Endothelial cell of umbilical vein (primary cell): ENCODE results near the gene ZNF628. TPM values are rescaled to one million over a fixed set of nuclear protein-coding genes. Genes with fewer than 3 reads are reported as not detected.

ENCODE experiments used
- BruUV-seq: library from RNA; stranded (reverse); fragments of 400-500 nt; replicated peaks from 2 replicates; lab custom pipeline; 2021; lab: Mats Ljungman, UMichigan
- CTCF ChIA-PET: fragments of 300-600, 350-600 bp; sonication (Branson Sonifier 250); formaldehyde crosslinking; loops from one replicate; lab custom pipeline; 2021; ENCODE audit warnings: antibody characterized with exemption, inconsistent platforms; lab: Charles Lee
- POLR2A ChIA-PET: fragments of 300-600, 350-600 bp; sonication (Branson Sonifier 250); formaldehyde crosslinking; loops from one replicate; lab custom pipeline; 2021; ENCODE audit warnings: antibody characterized with exemption, inconsistent platforms; lab: Charles Lee
- DNase-seq: peaks from one replicate; pipeline ENCODE4 v3.0.0-alpha.2; 2011; ENCODE audit warnings: low read depth, low spot score
- FAIRE-seq: peaks from 2 replicates; lab custom pipeline; 2011; peaks lifted over from hg19 to GRCh38; lab: Jason Lieb, UNC
- H2AFZ ChIP-seq: 2 replicates; pipeline ENCODE4 v1.6.0; 2012; ENCODE audit warnings: low read depth, low read length, control low read depth, inconsistent platforms
- H3K27ac ChIP-seq: 2 replicates; pipeline ENCODE4 v1.5.1; 2011; ENCODE audit warnings: low read depth, mild to moderate bottlenecking, control low read depth, low read length, moderate library complexity; ENCODE audit not compliant: insufficient read depth
- H3K27me3 ChIP-seq, 2 experiments: 2 replicates each; pipeline versions ENCODE4 v1.6.0 to v1.6.1; 2011; ENCODE audit warnings: low read length in 2 of 2, mixed read lengths in 1 of 2; ENCODE audit not compliant: control insufficient read depth in 2 of 2, insufficient read depth in 2 of 2
- H3K36me3 ChIP-seq, 2 experiments: 2 replicates in 1 of 2; 3 replicates in 1 of 2; pipeline ENCODE4 v1.5.1; 2011; ENCODE audit warnings: low read length in 2 of 2, mild to moderate bottlenecking in 1 of 2, moderate library complexity in 1 of 2; ENCODE audit not compliant: control insufficient read depth in 2 of 2, insufficient read depth in 2 of 2; ENCODE audit errors: extremely low read depth in 1 of 2
- H3K4me1 ChIP-seq: 3 replicates; pipeline ENCODE4 v1.5.1; 2011; ENCODE audit warnings: mild to moderate bottlenecking, low read length; ENCODE audit not compliant: control insufficient read depth, insufficient read depth; ENCODE audit errors: extremely low read depth
- H3K4me2 ChIP-seq: 2 replicates; pipeline ENCODE4 v1.6.1; 2011; ENCODE audit warnings: low read length, control low read depth, mixed read lengths; ENCODE audit not compliant: insufficient read depth
- H3K4me3 ChIP-seq, 3 experiments: fragments of 200-600 bp in 1 of 3; sonication (generic), shearing (Covaris generic) in 1 of 3; replicated peaks in 1 of 3; 2 replicates each; pipeline ENCODE4 v1.5.1; 2011 to 2016; ENCODE audit warnings: control low read depth in 3 of 3, low read length in 3 of 3, mild to moderate bottlenecking in 2 of 3, inconsistent platforms in 1 of 3, low read depth in 1 of 3, moderate library complexity in 1 of 3; ENCODE audit not compliant: insufficient read depth in 1 of 3
- H3K79me2 ChIP-seq: 2 replicates; pipeline ENCODE4 v1.6.0; 2012; ENCODE audit warnings: low read length, inconsistent platforms; ENCODE audit not compliant: control insufficient read depth, insufficient read depth
- H3K9ac ChIP-seq: replicated peaks from 2 replicates; pipeline ENCODE3; 2011; ENCODE audit warnings: low read length, control low read depth; ENCODE audit not compliant: insufficient read depth; ENCODE audit errors: extremely low read depth
- H3K9me1 ChIP-seq: replicated peaks from 3 replicates; pipeline ENCODE4 v1.6.0; 2011; ENCODE audit warnings: mild to moderate bottlenecking, low read length; ENCODE audit not compliant: control insufficient read depth, insufficient read depth; ENCODE audit errors: extremely low read depth
- H3K9me3 ChIP-seq: replicated peaks from 2 replicates; pipeline ENCODE4 v1.5.1; 2012; ENCODE audit warnings: low read length, inconsistent platforms; ENCODE audit not compliant: control insufficient read depth, insufficient read depth
- H4K20me1 ChIP-seq: replicated peaks from 2 replicates; pipeline ENCODE3; 2011; ENCODE audit warnings: mild to moderate bottlenecking, low read length; ENCODE audit not compliant: control insufficient read depth, insufficient read depth; ENCODE audit errors: extremely low read depth
- EZH2 ChIP-seq: IDR thresholded peaks from 2 replicates; pipeline ENCODE4 v1.6.1; 2012; ENCODE audit warnings: borderline replicate concordance, low read depth, mild to moderate bottlenecking, moderate library complexity, low read length, inconsistent platforms; ENCODE audit not compliant: severe bottlenecking
- FOS ChIP-seq: IDR thresholded peaks from 2 replicates; pipeline ENCODE4 v1.6.1; 2011; ENCODE audit warnings: mild to moderate bottlenecking, low read length, moderate library complexity, borderline replicate concordance; ENCODE audit not compliant: insufficient read depth
- GATA2 ChIP-seq: IDR thresholded peaks from 2 replicates; pipeline ENCODE4 v1.7.0; 2011; ENCODE audit warnings: low read depth, mild to moderate bottlenecking, moderate library complexity, mixed read lengths, low read length; ENCODE audit not compliant: insufficient read length, insufficient read depth
- JUN ChIP-seq: IDR thresholded peaks from 2 replicates; pipeline ENCODE4 v1.6.1; 2011; ENCODE audit warnings: borderline replicate concordance, low read depth; ENCODE audit not compliant: insufficient read length, insufficient read depth
- MAX ChIP-seq: IDR thresholded peaks from 2 replicates; pipeline ENCODE4 v1.6.1; 2011; ENCODE audit not compliant: insufficient read depth, insufficient read length
- MYC ChIP-seq: IDR thresholded peaks from one replicate; pipeline ENCODE4 v1.6.1; 2011; ENCODE audit warnings: mild to moderate bottlenecking, low read depth, low read length
- POLR2A ChIP-seq: IDR thresholded peaks from 2 replicates; pipeline ENCODE4 v1.6.1; 2012; ENCODE audit warnings: low read depth, mild to moderate bottlenecking, control low read depth, low read length
- POLR2AphosphoS5 ChIP-seq: IDR thresholded peaks from 2 replicates; pipeline ENCODE4 v1.6.1; 2012; ENCODE audit warnings: low read depth, mild to moderate bottlenecking, control low read depth, low read length, moderate library complexity; ENCODE audit not compliant: insufficient read depth
- dilution Hi-C: fragments of 300-500 bp; cut with MboI; formaldehyde crosslinking; loops from one replicate; pipeline ENCODE4 v1.15.0; 2019; ENCODE audit warnings: low sequenced_read_pairs; ENCODE audit not compliant: extremely low pct_ligation_motif_present
- intact Hi-C: fragments of 100-400 bp; cut with micrococcal nuclease; formaldehyde crosslinking; loops from one replicate; pipeline ENCODE4 v1.10.0; 2022
- polyA plus RNA-seq, 4 experiments: library from polyadenylated mRNA; depleted of rRNA in 3 of 4; stranded (reverse) in 3 of 4; unstranded in 1 of 4; fragments of >200 nt; gene quantifications; 2 replicates each; pipeline versions ENCODE4 v1.2.1 to v1.2.3, GENCODE V29; 2011 to 2012; ENCODE audit warnings: missing spikeins in 1 of 4
- total RNA-seq: library from RNA; stranded (reverse); gene quantifications from 2 replicates; pipeline ENCODE4 v1.2.3, GENCODE V29; 2021
- TF ChIP-seq, protein P1 (sequence below), 2 donors: IDR thresholded peaks; 1 replicate in 1 of 2; 2 replicates in 1 of 2; pipeline ENCODE4 v1.5.1; 2011; ENCODE audit warnings: low read length in 2 of 2, mild to moderate bottlenecking in 2 of 2, moderate library complexity in 2 of 2, control low read depth in 1 of 2, inconsistent platforms in 1 of 2, low read depth in 1 of 2; ENCODE audit not compliant: insufficient read depth in 1 of 2; ENCODE audit errors: extremely low read depth in 1 of 2

ZNF628 gene
- total and polyA plus RNA-seq, 2 donors (not counting 3 experiments of a cell fraction or from before 2014, with no cell fraction given): 2.0 to 10.4 TPM

DNA sequence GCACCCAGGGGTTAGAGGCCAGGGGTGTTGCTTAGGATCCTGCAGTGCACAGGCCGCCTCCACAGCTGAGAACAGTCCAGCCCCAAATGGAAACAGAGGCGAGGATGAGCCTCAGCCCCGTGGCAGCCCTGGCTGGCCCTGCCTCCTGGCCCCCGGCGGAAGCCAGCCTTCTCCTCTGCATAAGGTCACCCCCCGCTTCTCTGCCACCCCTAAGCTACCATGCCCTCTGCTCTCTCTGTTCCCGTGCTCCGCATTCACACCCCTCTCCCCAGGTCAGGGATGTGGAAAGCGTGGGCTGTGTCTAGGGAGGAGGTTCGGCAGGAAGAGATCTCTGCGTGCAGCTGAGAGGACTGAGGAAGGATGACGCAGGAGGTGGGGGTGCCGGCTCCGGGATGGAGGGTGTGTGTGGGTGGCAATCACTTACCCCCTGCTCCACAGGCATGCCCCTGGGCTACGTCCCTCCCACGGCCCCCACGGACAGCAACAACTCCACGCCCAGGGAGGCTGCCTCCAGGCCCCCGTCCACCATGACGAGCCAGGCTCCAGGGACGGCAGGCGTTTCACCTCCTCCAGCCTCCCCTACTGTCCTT, 17.9 kb downstream of the ZNF628 start:
- Histone ChIP-seq H3K27me3 (no peaks in the 10 kb centered on the region), H3K9me3 (no peaks in the 10 kb centered on the region), H3K36me3 (no peaks in the 10 kb centered on the region), H3K4me2 (peak overlapping the region; percentile 13), H3K4me1 (no peaks in the 10 kb centered on the region), H3K27ac (no peak overlapping the region), H3K9ac (no peak overlapping the region), H3K4me3 (no peak overlapping the region), H3K79me2 (no peaks in the 10 kb centered on the region), H4K20me1 (no peaks in the 10 kb centered on the region), H2AFZ (peak overlapping the region; percentile 40), H3K9me1 (no peaks in the 10 kb centered on the region)
- dilution Hi-C loops (no loop called here), intact Hi-C loops (no loop called here)
- ChIA-PET POLR2A (interaction anchor here (0.5 to 1.0 kb wide), 3 partner anchors 9 to 182 kb away, joined by 3 to 7 read pairs (median 6); partner anchors contain the start of gene NAT14), CTCF (interaction anchor here (0.6 to 5.5 kb wide), 3 partner anchors 10 to 89 kb away, joined by 3 to 38 read pairs (median 17); no protein-coding TSS in a partner anchor)
- DNase-seq (no peak), FAIRE-seq (no peak)
- no peak for TF ChIP-seq POLR2AphosphoS5
- no peak for TF ChIP-seq POLR2A
- TF ChIP-seq MYC: no peak
- no peak for TF ChIP-seq EZH2
- no TSS peak for BruUV-seq

GRCh38 chr19:55495646-55496349, 19.4 kb downstream of the ZNF628 start:
- H3K27me3 ChIP-seq: no peaks in the 10 kb centered on the region
- no peaks in the 10 kb centered on the region for H3K4me1 ChIP-seq
- H4K20me1 ChIP-seq: no peaks in the 10 kb centered on the region
- no peak overlapping the region for H3K9ac ChIP-seq
- dilution Hi-C loops (no loop called here), intact Hi-C loops (no loop called here)
- CTCF ChIA-PET: interaction anchor here (0.9 to 5.5 kb wide), 3 partner anchors 8 to 355 kb away, joined by 3 to 38 read pairs (median 3); no protein-coding TSS in a partner anchor
- H3K4me3 ChIP-seq: no peak overlapping the region
- POLR2A ChIA-PET: no interaction called here
- H3K36me3 ChIP-seq: no peaks in the 10 kb centered on the region
- H2AFZ ChIP-seq: no peak overlapping the region
- no peaks in the 10 kb centered on the region for H3K79me2 ChIP-seq
- no peak for FAIRE-seq
- BruUV-seq: no TSS peak
- no peaks in the 10 kb centered on the region for H3K9me3 ChIP-seq
- no peak overlapping the region for H3K4me2 ChIP-seq
- H3K9me1 ChIP-seq: no peaks in the 10 kb centered on the region
- no peak for TF ChIP-seq EZH2
- no peak for TF ChIP-seq JUN
- TF ChIP-seq, protein P1, sequence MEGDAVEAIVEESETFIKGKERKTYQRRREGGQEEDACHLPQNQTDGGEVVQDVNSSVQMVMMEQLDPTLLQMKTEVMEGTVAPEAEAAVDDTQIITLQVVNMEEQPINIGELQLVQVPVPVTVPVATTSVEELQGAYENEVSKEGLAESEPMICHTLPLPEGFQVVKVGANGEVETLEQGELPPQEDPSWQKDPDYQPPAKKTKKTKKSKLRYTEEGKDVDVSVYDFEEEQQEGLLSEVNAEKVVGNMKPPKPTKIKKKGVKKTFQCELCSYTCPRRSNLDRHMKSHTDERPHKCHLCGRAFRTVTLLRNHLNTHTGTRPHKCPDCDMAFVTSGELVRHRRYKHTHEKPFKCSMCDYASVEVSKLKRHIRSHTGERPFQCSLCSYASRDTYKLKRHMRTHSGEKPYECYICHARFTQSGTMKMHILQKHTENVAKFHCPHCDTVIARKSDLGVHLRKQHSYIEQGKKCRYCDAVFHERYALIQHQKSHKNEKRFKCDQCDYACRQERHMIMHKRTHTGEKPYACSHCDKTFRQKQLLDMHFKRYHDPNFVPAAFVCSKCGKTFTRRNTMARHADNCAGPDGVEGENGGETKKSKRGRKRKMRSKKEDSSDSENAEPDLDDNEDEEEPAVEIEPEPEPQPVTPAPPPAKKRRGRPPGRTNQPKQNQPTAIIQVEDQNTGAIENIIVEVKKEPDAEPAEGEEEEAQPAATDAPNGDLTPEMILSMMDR (IDR thresholded peaks at IDR 0.05; ENCODE audit: extremely low read depth in 1 of 2, insufficient read depth in 1 of 2, low read depth in 1 of 2, low read length in 2 of 2): no peak
- no peak for TF ChIP-seq POLR2AphosphoS5
- TF ChIP-seq MYC: no peak
- no peak for TF ChIP-seq POLR2A
- no peak for TF ChIP-seq MAX
- no peak for TF ChIP-seq FOS
- no peak for TF ChIP-seq GATA2
- no peak overlapping the region for H3K27ac ChIP-seq
- DNase-seq: no peak
